Measurements from ENCODE around the gene GMPPA. TPM values are rescaled to one million over a fixed set of nuclear protein-coding genes. Genes with fewer than 3 reads are reported as not detected.

Gene GMPPA
- total RNA-seq, 2 experiments from 2014 or later = 32.4 to 34.2 TPM

DNA sequence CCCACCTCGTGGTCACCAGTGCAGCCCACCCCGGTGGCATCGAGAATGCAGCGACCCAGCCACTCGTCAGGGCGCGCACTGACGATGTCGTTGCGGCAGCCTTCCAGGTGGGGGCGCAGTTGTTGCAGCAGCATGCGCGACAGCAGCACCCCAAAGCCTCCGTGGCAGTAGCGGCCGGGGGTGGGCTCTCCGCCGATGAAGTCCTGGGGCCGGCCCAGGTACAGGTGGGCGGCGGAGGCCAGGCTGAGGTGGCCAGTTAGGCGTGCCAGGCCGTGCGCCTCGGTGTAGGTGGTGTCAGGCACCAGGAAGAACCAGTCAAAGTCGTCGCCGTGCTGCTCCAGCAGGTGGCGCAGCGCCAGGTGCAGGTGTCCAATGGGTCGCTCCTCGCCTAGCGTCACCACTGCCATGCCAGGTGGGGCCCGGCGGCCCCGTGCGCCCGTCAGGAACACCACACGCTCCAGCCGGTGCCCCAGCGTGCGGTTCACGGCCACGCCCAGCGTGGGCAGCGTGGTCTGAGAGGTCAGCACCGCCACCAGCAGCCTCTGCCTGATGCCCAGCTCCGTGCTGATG is 43.0 kb downstream of the GMPPA start:
- Mint-ChIP-seq H3K4me3 (peak overlapping the region; percentile 93), H3K27me3 (peaks cover 9% of the 10 kb centered on the region), H3K27ac (no peak overlapping the region), H3K36me3 (ENCODE audit: low read depth) (peaks cover 8% of the 10 kb centered on the region), H3K4me1 (ENCODE audit: low read depth) (peaks cover 21% of the 10 kb centered on the region), H3K9me3 (no peaks in the 10 kb centered on the region)
- DNase-seq = peak; percentile 92
- intact Hi-C loops (cut with micrococcal nuclease) = loop anchor here (1.0 to 5.0 kb wide), 3 partner anchors 56 to 146 kb away; partner anchors contain the start of gene STK11IP
- ATAC-seq = peak; percentile 43
- ChIA-PET CTCF (interaction anchor here (0.6 to 4.7 kb wide), 61 partner anchors 10 to 280 kb away, joined by 3 to 74 read pairs (median 4); partner anchors contain the start of genes DES, GMPPA, OBSL1 and STK11IP), POLR2A (interaction anchor here (0.8 to 2.2 kb wide), 2 partner anchors 11 to 100 kb away, joined by 3 to 5 read pairs; no protein-coding TSS in a partner anchor)
- TF ChIP-seq, protein P1, sequence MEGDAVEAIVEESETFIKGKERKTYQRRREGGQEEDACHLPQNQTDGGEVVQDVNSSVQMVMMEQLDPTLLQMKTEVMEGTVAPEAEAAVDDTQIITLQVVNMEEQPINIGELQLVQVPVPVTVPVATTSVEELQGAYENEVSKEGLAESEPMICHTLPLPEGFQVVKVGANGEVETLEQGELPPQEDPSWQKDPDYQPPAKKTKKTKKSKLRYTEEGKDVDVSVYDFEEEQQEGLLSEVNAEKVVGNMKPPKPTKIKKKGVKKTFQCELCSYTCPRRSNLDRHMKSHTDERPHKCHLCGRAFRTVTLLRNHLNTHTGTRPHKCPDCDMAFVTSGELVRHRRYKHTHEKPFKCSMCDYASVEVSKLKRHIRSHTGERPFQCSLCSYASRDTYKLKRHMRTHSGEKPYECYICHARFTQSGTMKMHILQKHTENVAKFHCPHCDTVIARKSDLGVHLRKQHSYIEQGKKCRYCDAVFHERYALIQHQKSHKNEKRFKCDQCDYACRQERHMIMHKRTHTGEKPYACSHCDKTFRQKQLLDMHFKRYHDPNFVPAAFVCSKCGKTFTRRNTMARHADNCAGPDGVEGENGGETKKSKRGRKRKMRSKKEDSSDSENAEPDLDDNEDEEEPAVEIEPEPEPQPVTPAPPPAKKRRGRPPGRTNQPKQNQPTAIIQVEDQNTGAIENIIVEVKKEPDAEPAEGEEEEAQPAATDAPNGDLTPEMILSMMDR (IDR thresholded peaks at IDR 0.05) = peak; percentile 100

DNA sequence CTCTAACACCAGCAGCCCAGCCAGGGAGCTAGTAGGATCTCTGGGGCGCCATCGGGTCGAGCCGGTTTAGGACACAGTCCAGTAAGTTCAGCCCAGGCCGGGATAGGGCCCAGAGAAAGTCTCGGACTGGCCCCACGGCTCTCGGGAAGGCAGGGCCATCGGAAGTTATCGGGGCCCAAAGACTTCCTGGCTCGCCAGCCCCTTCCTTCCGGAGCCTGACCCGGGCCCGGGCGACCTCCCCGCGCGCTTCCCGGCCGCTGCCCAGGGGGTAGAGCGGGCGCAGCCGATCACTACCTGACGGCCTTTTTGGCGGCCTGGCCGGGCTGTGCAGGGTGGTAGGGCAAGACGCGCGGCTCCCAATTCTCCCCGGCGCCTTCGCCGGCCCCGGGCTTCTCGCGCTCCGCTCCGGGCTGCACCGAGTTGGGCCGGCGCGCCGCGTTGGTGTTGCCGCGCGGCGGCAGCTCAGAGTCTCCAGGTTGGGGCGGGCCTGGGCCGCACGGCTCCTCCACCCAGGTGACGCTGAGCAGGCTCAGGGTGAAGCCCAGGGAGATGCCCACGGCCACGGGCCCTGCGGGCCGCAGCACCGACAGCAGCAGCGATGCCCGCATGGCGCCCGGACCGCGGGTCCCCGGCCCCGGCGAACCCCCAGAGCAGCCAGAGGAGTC is 44.4 kb downstream of the GMPPA start:
- TF ChIP-seq, protein P1 (IDR thresholded peaks at IDR 0.05) = no peak
- Mint-ChIP-seq H3K9me3 (no peaks in the 10 kb centered on the region), H3K27me3 (peaks cover 12% of the 10 kb centered on the region), H3K4me3 (peak overlapping the region; percentile 93), H3K36me3 (ENCODE audit: low read depth) (peaks cover 8% of the 10 kb centered on the region), H3K4me1 (ENCODE audit: low read depth) (peaks cover 21% of the 10 kb centered on the region), H3K27ac (peak overlapping the region; percentile 77)
- ChIA-PET POLR2A (interaction anchor here (0.9 to 2.2 kb wide), 3 partner anchors 9 to 54 kb away, joined by 4 to 5 read pairs (median 4); no protein-coding TSS in a partner anchor), CTCF (interaction anchor here (0.7 to 4.7 kb wide), 14 partner anchors 9 to 155 kb away, joined by 3 to 62 read pairs (median 6); partner anchors contain the start of genes GMPPA and STK11IP)
- ATAC-seq = peak; percentile 45
- intact Hi-C loops (cut with micrococcal nuclease) = loop anchor here (5.0 kb wide), 2 partner anchors 54 to 144 kb away; partner anchors contain the start of gene STK11IP
- peak; percentile 22 for DNase-seq

DNA sequence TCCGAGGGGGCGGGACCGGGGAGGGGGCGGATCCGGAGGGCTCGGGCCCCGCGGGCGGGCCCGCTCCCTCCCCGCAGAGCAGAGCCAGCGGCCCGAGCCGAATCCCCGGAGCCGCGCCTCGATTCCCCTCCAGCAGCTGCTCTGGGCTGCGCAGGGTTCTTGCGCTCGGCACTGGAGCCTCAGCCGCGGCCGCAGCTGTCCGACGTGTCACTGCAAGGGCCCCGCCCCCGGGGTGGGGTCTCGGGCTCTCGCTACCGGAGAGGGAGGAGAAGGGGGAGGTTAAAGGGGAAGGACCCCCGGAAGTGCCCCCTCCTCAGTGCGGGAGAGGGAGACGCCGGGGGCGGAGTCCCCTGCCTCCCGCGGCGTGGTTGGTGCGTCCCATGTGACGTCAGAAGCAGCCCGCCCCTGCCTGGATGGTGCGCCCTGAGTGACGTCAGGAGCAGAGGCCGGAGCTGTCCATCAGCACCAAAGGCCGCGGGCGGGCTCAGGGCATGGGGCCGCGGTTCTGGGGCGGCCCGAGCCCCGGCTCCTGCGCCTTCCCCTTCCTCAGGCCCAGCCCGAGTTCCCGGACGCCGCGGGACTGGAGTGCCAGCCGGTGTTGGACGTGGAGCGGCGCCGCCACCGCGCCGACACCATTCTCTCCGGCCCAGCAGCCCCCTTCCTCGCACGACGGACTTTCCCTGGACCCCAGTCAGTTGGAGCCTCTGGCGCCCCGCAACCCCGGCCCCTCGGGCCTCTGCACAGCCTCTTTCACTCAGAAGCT is 45.1 kb downstream of the GMPPA start, which contains the start of the genes CHPF and TMEM198:
Gene CHPF, minus strand, starts transcription at position 214 of the 763 bp plus-strand sequence. CDS start 271 bp downstream, outside the sequence.
Gene TMEM198, plus strand, starts transcription at position 433 of the 763 bp plus-strand sequence. CDS start 700 bp downstream, outside the sequence.
- Mint-ChIP-seq H3K36me3 (ENCODE audit: low read depth) (peaks cover 8% of the 10 kb centered on the region), H3K4me1 (ENCODE audit: low read depth) (peaks cover 21% of the 10 kb centered on the region), H3K27ac (peak within 1 kb of the TSS; percentile 77), H3K4me3 (peak within 1 kb of the TSS; percentile 93), H3K9me3 (no peaks in the 10 kb centered on the region), H3K27me3 (peaks cover 15% of the 10 kb centered on the region)
- ChIA-PET POLR2A (interaction anchor here (0.9 to 1.5 kb wide), 2 partner anchors 8 to 52 kb away, joined by 3 to 4 read pairs; no protein-coding TSS in a partner anchor), CTCF (interaction anchor here (0.9 to 4.7 kb wide), 12 partner anchors 10 to 154 kb away, joined by 3 to 62 read pairs (median 6); partner anchors contain the start of genes GMPPA and STK11IP)
- intact Hi-C loops (cut with micrococcal nuclease) = loop anchor here (5.0 kb wide), 2 partner anchors 54 to 144 kb away; partner anchors contain the start of gene STK11IP
- ATAC-seq (peak; percentile 85), DNase-seq (peak; percentile 97)
- TF ChIP-seq, protein P1 (IDR thresholded peaks at IDR 0.05) = no peak

DNA sequence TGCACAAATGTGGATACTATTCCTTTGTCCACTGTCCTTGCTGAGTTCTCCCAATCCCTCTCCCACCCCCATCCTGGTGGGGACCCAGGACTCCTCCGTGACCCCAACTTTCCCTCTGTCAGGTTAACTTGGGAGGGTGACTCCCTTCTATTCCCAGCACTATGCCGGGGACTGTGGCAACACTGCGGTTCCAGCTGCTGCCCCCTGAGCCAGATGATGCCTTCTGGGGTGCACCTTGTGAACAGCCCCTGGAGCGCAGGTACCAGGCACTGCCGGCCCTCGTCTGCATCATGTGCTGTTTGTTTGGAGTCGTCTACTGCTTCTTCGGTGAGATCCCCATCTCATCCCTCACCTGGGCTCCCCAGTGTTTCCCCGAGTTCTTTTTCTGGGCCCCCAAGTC is 45.9 kb downstream of the GMPPA start:
- peak overlapping the region; percentile 93 for H3K4me3 Mint-ChIP-seq
- H3K27ac Mint-ChIP-seq = no peak overlapping the region
- H3K4me1 Mint-ChIP-seq (ENCODE audit: low read depth) = peaks cover 21% of the 10 kb centered on the region
- H3K27me3 Mint-ChIP-seq = peaks cover 16% of the 10 kb centered on the region
- intact Hi-C loops (cut with micrococcal nuclease) = loop anchor here (5.0 kb wide), 2 partner anchors 53 to 143 kb away; partner anchors contain the start of gene STK11IP
- no peaks in the 10 kb centered on the region for H3K9me3 Mint-ChIP-seq
- no peak for ATAC-seq
- TF ChIP-seq, protein P1 (IDR thresholded peaks at IDR 0.05) = no peak
- peaks cover 8% of the 10 kb centered on the region for H3K36me3 Mint-ChIP-seq (ENCODE audit: low read depth)
- CTCF ChIA-PET = interaction anchor here (0.9 to 3.3 kb wide), 4 partner anchors 9 to 98 kb away, joined by 3 to 26 read pairs (median 6); no protein-coding TSS in a partner anchor
- POLR2A ChIA-PET = interaction anchor here (0.9 to 1.5 kb wide), 2 partner anchors 8 to 51 kb away, joined by 3 to 4 read pairs; no protein-coding TSS in a partner anchor
- no peak for DNase-seq
